NCI-H2227 treated with DMSO at 0.1 percent for 48 hours (cell line): ENCODE data around the gene ATXN1.
"Not testable (repeated sequence)": the region's sequence is repeated elsewhere in the genome, so short reads cannot be mapped to it uniquely, and the experiment has no call there.

Experiments used
- DNase-seq: peaks from one replicate; lab custom pipeline; 2025; lab: John Stamatoyannopoulos, UW

ATXN1 gene

DNA sequence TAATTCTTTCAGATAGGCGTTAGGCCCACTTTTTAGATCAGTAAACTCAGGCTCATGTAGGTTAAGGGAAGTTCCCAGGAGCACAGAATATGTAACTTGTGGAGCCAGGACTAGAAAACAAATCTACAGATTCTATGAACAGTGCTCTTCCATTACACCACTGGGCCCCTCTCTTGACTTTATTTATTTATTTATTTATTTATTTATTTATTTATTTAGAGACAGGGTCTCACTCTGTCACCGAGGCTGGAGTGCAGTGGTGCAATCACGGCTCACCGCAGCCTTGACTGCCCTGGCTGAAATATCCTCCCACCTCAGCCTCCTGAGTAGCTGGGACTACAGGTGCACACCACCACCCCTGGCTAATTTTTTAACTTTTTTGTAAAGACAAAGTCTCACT is 382.9 kb downstream of the ATXN1 start:
- not testable (repeated sequence) for DNase-seq

DNA sequence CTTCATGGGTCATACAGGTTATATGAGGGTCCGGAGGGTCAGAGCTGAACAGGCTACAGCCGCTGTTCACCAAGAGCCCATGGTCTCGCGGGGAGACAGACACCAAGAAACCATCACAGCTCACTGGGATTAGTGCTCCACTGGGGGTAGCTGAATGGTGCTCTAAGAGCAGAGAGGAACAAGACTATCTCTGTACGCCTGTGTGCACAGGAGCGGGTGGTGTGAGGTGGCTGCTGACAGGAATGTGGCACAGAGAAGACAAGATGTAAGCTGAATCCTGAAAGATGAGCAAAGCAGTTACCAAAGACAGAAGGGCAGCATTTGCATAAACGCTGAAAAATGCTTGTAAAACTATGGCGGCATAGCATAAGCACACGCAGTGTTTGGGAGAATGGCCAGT is 383.8 kb downstream of the ATXN1 start:
- no peak for DNase-seq

DNA sequence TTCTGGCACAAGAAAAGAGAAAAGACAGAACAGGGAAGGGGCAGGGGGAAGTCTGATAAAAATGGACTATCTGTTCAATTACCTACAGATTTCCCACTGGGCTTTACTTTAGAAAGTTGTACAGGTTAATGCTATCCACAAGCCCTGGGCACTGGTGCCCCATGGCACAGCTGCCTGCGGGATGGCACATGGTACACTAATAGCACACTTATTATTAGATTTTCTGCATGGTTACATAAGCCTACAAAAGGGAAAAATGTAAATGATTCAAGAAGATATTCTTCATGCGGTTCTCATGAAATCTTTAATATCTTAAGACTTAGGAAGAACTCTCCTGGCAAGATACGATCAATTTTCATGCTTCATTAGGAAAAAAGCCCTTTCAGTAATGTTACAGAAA is 385.4 kb downstream of the ATXN1 start:
- no peak for DNase-seq

DNA sequence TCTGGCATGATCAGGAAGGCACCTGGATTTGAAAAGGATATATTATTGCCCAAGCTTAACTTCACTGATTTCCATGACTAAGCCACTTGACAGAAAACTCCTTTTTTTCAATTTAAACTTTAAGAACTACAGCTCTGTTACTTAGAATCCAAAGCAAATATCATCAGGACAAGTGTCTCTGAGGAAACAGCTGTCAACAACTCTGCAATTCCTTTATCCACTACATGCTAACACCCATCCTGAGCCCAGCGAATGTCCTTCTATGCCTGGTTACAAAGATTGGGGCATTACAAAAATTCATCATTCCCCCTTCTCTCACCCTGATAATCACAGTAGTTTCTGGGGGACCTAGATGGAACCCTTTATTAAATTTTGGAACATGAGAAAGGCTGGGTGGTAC is 386.1 kb downstream of the ATXN1 start:
- DNase-seq, result no peak

DNA sequence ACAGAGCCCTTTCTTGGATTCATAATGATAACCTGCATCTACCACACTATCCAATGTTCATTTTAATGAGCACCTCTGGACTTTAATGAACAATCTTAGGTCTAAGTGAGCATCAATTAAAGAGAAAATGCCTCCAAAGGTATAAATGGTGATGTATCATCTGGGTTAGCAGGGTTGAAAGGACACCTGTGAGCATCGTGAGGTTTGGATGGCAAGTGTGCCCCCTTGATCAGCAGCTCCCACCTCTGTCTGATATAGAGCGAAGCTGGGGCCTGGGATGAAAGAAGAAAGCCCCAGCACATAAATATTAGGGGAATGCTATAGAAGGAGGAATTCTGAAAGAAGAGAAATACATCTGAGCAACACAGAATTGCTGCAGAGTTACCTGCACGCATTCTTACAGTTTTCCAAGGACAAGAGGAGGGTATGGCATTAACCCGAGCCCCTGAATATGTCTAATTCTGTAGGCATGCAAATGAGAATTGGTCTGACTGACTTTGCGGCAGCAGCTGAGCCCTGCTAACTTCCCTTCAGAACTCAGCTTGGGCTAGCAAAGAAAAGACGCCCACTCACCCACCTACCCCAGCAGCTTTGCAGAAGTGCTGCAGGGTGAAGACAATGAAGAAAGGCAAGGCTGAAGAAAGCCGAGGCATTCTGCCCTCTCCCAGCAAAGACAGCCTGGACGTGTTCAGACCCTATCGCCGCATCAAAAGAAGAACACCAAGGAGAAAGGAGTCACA is 386.6 kb downstream of the ATXN1 start:
- no peak for DNase-seq

DNA sequence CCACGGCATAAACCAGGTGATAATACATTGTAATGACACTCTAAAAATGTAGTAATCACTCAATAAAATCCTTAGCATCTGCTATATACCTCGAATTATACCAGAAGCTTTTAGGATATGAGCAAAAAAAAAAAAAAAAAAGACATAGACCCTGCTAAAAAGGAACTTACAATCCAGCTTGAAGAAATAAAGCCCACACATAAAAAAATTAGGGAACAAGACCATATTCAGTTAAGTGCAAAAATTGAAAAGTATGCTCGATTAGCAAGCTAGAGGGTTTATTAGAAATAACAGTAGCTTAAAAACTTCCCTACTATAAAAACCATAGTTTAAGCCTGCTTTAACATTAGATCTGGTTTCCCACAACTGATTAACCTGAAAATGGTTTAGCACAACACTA is 387.2 kb downstream of the ATXN1 start:
- DNase-seq, result no peak

DNA sequence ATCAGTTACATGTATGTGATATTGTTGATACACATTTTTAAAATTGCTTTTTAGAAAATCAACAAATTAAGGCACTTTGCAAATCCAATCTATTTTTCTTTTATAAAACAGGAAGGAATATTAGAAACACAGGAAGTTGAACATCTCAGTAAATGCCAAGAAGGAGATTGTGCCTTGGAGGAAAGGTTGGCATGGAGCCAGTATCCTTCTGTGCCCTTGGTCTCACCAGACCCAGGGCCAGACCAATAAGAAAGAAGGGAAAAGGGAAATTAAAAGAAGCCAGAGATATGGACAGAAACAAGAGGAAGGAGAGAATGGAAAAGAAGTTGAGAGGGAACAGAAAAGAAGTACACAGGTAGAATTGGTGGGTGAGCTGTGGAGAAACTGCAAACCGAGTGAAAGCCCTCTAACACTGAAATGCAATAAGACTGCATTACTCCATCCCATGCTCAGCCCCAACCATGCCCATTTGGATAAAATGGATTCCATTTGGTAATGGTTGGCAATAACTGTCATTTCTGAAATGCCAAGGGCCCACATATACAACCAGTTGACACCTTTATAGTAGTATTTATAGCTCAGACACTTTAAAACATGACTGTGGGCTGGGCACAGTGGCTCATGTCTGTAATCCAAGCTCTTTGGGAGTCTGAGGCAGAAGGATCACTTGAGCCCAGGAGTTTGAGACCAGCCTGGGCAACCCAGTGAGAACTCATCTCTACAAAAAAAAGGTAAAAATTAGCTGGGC is 389.1 kb downstream of the ATXN1 start:
- no peak for DNase-seq

DNA sequence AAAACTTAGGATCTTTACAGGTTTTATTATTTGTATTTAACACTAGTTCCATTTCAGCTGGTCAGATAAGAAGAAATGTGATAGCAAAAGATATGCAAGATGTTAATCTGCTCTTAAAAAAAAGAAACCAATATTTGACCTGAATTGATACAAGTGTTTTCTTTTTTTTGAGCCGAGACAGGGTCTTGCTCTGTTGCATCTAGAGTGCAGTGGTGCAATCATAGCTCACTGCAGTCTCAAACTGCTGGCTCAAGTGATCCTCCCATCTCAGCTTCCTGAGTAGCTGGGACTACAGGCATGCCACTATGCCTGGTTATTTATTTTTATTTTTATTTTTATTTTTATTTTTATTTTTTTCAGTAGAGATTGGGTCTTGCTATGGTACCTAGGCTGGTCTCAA is 389.9 kb downstream of the ATXN1 start:
- DNase-seq, result no peak

DNA sequence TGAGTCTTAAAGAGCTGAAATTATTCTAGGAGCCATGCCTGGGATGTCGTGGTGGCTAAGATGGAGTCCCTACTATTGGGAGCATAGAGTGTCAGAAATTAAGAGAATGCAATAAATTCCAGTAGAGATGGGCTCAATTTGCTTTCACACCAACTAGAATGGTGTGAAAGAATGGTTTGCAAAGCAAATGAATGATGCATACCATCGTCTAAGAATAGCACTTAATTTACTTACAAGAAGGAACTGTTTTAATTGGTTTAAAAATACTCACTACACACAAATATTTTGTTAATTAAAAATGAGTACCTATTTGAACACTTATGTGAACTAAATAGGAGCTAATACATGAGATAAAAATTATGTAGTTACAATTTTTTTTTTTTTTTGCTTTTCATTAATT is 390.3 kb downstream of the ATXN1 start:
- DNase-seq, result no peak

DNA sequence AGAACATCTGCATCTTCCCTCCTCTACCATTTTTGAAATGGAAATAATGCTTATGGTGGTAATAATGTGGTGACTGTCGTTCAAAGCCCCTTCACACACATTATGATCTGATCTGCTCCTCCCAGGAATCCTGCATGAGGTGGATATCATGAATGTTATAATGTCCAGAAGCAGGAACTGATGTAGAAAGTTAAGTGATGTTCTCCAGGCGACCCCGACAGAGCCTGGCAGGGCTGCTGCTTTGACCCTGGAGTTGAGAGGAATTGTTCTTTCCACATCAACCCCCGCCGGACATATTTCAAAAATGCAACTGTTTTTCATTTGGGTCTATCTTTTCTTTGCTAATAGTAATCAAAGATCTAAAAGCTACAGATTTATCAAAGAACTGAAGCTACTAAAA is 391.3 kb downstream of the ATXN1 start:
- no peak for DNase-seq

DNA sequence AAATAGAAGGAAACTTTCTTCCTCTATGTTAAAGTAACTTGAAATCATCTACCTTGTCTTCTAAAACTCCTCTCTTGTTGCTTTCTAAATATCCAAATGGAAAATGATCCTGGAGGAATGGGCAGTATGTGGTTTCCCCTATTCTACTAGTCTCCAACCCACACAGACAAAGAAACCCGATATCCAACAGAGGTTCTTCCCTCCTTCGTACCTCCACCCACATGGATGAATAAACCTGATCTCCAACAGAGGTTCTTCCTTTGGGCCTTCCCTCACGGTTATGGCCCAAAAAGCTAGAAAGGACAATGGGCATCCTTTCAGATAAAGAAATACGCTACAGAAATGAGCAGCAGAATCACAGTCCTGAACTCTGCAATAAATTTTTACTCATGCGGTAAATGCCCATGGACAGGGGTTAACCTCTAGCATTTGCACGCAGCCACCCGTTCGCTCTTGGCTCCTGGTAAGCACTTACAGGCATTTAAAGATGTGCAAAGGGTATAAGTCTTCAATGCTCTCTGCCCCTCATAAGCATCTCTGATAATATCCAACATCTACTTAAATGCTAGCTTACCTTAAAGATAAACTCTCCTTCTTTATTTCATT is 392.0 kb downstream of the ATXN1 start:
- DNase-seq, result no peak

DNA sequence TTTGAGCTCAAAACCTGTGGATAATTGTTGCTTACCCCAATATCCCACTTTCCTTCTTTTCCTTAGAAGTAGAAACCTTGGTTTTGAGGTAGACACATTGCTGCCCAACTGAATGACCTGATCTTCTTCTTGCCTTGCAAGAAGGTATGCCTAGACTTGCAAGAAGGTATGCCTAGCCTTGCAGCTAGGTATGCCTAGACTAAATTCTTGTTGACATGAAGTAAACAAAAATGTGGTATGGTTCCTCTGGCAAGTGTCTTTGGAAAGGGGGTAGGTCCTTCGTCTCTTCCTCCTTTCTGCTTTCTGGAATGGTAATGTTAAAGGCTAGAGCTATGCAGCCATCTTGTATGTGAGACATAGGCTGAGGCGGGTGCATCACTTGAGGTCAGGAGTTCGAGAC is 393.7 kb downstream of the ATXN1 start:
- DNase-seq, result no peak

DNA sequence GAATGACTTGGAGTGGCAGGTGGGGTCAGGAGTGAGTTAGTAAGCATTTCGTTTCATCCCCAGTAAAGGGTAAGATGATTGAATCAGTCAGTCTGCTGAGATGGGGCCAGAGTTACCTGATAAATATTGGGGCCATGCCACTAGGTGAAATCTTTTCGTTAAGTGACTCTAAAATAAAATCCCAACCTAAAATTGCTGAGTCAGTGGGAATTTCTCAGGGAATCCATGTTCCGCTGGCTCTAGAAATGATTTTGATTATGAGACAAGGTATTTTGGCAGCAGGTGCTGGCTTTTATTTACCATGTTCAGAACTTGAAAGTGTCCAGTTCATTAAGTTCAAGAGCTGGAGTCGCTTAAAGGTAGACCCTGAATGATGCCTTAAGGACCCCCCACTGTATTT is 397.5 kb downstream of the ATXN1 start:
- no peak for DNase-seq

DNA sequence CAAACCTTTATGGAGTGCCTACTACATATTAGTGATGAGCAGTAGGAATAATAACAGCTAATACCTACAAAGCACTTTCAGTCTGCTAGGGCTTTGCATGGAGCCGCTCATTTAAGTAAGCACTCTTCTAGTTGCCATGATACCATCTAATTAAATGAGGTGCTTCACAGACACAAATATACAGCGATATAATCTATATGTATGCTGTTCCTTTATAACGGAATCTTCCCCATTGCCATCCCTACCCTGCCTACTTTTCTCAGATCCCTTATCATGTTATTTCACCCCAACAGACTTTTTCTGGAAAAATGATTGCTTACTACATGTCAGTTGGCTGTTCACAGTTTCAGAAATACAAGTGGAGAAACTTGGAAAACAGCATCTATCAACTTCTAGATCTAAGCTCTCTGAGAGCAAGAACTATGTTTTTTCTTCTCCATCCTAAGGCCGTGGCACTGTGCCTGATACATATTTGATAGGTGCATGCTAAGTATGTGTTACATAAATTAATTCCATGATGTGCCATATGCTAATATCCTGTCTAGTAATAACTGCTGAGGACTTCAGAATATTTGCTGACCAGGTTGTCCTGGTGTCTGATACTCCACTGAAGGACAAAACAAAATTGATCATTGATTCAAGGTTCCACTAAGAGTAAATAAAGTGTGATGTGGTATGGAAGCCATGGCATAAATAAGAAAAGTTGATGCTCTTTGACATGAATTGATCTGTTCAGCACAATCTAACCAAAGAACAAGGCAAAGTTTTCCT is 398.3 kb downstream of the ATXN1 start:
- no peak for DNase-seq

DNA sequence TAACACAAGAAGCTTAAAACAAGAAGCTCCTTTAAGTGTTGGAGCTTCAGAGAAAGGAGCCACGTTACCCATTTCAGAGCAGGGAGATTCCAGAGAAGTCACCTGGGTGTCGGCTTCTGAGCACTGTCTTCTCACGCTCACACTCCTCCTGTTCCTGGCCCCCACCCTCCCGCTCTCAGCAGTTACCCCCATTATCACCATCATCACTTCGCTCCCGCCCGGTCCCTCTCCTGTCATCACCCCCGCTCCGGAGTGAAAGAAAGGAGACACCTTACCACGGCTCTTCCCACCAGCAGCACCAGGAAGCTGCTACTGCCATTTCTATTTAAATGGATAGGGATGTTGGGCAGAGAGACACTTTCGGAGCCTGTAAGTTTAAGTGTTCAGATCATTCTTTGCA is 399.0 kb downstream of the ATXN1 start:
- no peak for DNase-seq

DNA sequence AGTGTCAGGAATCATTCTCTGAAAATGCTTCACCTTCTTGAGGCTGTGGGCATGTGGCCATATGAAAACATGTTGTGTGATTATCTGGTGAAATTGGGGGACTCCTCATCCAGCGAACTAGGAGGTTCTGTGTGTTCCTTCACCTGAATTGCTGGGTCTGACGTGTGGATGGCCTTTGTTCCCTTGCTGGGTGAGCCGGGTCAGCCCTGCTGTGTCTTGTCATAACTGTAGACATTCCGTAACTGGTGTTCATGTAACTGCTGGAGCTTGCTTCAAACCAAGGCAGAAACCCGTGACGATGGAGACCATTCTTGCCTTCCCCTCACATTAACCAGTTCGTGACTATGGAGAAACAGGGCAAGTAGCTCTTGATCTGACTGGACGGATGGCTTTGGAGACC is 399.4 kb downstream of the ATXN1 start:
- no peak for DNase-seq

DNA sequence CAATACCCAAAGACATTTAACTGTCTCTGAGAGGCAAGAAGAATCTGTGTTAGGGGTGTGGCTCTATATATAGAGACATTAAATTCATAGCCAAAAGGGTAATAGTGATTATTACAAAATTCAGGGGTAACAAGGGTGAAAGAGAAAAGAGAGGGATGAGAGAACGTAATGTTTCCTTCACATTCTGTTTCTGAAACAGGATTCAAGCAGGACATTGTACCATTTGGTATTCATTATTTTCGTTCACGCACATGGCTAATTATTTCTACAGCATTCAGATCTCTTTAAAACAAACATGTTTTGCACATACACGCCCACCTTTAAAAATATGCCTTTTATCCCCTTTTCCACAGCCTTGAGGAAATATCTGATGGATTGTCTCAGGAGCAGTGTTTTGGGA is 400.1 kb downstream of the ATXN1 start:
- no peak for DNase-seq

DNA sequence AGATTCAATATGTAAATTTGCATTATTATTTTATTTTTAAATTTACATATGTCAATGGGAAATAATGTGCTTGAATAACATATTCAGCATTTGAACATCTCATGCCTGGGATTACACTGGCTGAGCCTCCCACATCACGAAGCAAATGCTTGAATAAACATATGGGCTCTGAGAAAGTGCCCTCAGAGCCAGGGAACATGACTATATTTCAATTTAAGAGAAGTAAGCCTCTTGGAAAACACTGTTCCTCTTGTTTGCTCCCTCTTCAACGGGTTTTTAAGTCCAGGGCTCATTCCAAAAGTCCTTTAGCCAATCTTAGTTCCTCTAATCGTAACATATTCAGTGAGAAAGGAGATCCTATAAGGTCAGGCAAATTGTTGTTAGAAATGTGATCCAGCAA is 400.9 kb downstream of the ATXN1 start:
- DNase-seq, result no peak

DNA sequence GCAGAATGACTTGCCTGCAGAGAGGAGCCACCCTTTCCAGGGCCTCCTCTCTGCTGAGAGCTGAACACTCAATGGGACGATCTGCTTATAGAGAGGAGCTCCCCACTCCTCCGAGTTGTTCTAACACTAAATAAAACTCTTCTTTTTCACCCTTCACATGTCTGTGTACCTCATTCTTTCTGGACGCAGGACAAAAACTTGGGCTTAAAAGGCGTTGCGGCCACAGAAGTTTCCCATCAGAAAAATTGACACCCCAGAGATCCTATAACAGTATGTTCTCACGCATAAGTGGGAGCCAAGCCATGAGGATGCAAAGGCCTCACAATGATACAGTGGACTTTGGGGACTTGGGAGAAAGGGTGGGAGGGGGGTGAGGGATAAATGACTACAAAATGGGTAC is 401.7 kb downstream of the ATXN1 start:
- DNase-seq, result no peak

DNA sequence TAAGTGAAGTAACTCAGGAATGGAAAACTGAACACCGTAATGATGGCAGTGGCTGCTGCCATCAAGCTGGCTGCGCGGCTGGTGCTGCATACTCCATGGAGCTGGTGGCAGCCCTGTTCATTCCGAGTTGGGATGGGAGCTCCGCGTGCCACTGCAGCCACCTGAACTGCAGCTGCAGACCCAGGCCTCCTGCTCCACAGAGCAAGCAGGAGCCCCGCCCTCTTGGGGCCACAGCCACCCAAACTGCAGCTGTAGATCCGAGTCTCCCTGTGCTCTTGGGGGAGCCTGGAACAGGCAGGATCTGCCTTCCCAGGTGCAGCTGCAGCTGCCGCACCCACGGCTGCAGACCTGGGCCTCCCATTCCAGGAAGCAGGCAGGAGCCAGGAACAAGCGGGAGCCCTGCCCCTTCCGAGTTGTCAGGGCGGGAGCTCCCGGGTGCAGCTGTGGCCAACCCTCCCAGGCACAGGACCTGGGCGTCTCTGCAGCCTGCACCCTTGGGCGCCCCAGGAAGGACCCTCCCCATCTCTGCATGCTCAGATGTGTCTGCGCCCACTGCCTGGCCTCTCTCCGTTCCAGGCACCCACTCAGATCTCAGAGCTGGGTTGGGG is 402.6 kb downstream of the ATXN1 start:
- no peak for DNase-seq

DNA sequence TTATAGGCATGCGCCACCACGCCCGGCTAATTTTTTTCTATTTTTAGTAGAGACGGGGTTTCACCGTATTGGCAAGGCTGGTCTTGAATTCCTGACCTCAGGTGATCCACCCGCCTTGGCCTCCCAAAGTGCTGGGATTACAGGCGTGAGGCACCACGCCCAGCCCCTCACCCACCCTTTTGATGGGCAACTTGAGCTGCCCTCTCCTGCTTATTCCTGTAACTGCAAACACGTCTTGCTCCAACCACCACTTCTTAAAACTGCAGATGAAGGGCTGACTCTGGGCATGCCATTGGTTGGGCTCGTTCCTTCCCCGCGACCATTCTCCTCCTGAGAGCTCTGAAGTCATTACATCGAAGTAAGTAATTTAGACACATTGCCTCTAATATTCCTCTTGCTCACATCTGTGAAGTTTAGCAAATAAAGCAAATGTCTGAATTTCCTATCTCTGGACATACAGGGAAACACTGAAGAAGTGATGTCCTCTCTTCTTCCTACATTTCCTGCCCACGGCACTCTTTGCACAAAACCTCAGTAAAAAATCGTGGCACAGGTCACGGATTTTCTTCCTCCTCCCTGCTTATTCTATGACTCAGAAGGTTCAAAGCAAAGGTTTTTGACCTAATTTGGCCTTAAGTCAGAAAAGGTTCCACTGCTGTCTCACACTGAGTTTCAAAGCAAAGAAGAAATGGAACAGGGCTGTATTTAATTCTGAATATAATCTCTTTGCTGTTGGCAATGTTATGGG is 405.4 kb downstream of the ATXN1 start:
- DNase-seq, result no peak

DNA sequence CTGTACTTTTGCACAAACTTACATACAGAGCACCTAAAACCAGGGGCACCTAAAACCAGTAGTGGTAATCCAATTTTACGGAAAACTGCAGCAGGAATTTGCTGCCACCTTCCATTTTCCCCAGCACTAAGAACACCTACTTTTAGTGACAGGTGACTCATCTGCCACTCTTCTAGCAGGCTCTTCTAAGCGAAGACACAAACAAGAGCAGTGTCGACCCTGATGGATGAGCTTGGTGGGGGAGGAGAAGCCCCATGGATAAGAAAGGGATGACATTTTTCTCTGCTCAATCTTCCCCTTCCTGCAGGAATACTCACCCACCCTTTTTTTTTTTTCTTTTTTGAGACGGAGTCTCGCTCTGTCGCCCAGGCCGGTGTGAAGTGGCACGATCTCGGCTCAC is 406.0 kb downstream of the ATXN1 start:
- no peak for DNase-seq
